WTC11 (cell line): ENCODE data around the gene SH3D19. TPM values are rescaled to one million over a fixed set of nuclear protein-coding genes. Genes with fewer than 3 reads are reported as not detected.

Experiments used
- ATAC-seq: fragments of 200-7000 bp; cut with Tn5 transposase; 2 replicates; pipeline ENCODE4 v1.10.0; 2021; ENCODE audit warnings: mild to moderate bottlenecking, moderate library complexity
- CTCF ChIA-PET: fragments of 300-600 bp; sonication (Branson Sonifier 250); formaldehyde crosslinking; loops from one replicate; lab custom pipeline; 2021; ENCODE audit warnings: antibody characterized with exemption; lab: Charles Lee
- POLR2A ChIA-PET: fragments of 350-600 bp; sonication (Branson Sonifier 250); formaldehyde crosslinking; loops from one replicate; lab custom pipeline; 2021; ENCODE audit warnings: antibody characterized with exemption; lab: Charles Lee
- DNase-seq: peaks from one replicate; pipeline ENCODE4 v3.0.0; 2021; ENCODE audit warnings: low spot score
- H3K27ac Mint-ChIP-seq: 2 replicates; pipeline ENCODE4 v1.8.0; 2021; ENCODE audit warnings: mixed read lengths
- H3K27me3 Mint-ChIP-seq: 2 replicates; pipeline ENCODE4 v1.8.0; 2021; ENCODE audit warnings: low read depth, mild to moderate bottlenecking, moderate library complexity, mixed read lengths
- H3K36me3 Mint-ChIP-seq: 2 replicates; pipeline ENCODE4 v1.8.0; 2021; ENCODE audit warnings: mixed read lengths
- H3K4me1 Mint-ChIP-seq: 2 replicates; pipeline ENCODE4 v1.8.0; 2022; ENCODE audit warnings: mixed read lengths
- H3K4me3 Mint-ChIP-seq: 2 replicates; pipeline ENCODE4 v1.8.0; 2021; ENCODE audit warnings: mild to moderate bottlenecking, moderate library complexity, mixed read lengths
- H3K9me3 Mint-ChIP-seq: 2 replicates; pipeline ENCODE4 v1.8.0; 2021; ENCODE audit warnings: mixed read lengths
- ARID4B ChIP-seq: sonication (generic); formaldehyde crosslinking; IDR thresholded peaks from 2 replicates; pipeline ENCODE4 v1.8.0; 2023; ENCODE audit warnings: missing genetic modification reagents, mild to moderate bottlenecking, borderline replicate concordance
- ATF3 ChIP-seq: sonication (generic); formaldehyde crosslinking; conservative IDR thresholded peaks from 2 replicates; pipeline ENCODE4 v1.8.1; 2022; ENCODE audit warnings: mild to moderate bottlenecking, missing genetic modification reagents
- CBFB ChIP-seq: sonication (generic); formaldehyde crosslinking; IDR thresholded peaks from 2 replicates; pipeline ENCODE4 v1.8.1; 2022; ENCODE audit warnings: mild to moderate bottlenecking, low read depth, missing genetic modification reagents
- CDX4 ChIP-seq: fragments of 250-450 bp; sonication (Bioruptor Pico); IDR thresholded peaks from 2 replicates; pipeline ENCODE4 v1.9.0; 2021; ENCODE audit warnings: moderate library complexity, mild to moderate bottlenecking, inconsistent platforms, borderline replicate concordance
- CREM ChIP-seq: sonication (generic); formaldehyde crosslinking; IDR thresholded peaks from 2 replicates; pipeline ENCODE4 v1.8.1; 2022; ENCODE audit warnings: mild to moderate bottlenecking, missing genetic modification reagents, moderate library complexity
- E2F5 ChIP-seq: sonication (generic); formaldehyde crosslinking; IDR thresholded peaks from 2 replicates; pipeline ENCODE4 v1.8.1; 2022; ENCODE audit warnings: mild to moderate bottlenecking, moderate library complexity, missing genetic modification reagents
- ETV6 ChIP-seq: sonication (generic); formaldehyde crosslinking; IDR thresholded peaks from 2 replicates; pipeline ENCODE4 v1.8.1; 2022; ENCODE audit warnings: mild to moderate bottlenecking, missing genetic modification reagents
- FOXK1 ChIP-seq: sonication (generic); formaldehyde crosslinking; IDR thresholded peaks from 2 replicates; pipeline ENCODE4 v1.8.0; 2022; ENCODE audit warnings: mild to moderate bottlenecking, moderate library complexity, missing genetic modification reagents
- FOXP1 ChIP-seq: sonication (generic); formaldehyde crosslinking; IDR thresholded peaks from 2 replicates; pipeline ENCODE4 v1.8.0; 2022; ENCODE audit warnings: missing genetic modification reagents, mild to moderate bottlenecking, moderate library complexity, borderline replicate concordance
- FOXP4 ChIP-seq: sonication (generic); formaldehyde crosslinking; IDR thresholded peaks from 2 replicates; pipeline ENCODE4 v1.8.0; 2022; ENCODE audit warnings: mild to moderate bottlenecking, missing genetic modification reagents
- GABPB1 ChIP-seq: sonication (generic); formaldehyde crosslinking; IDR thresholded peaks from 2 replicates; pipeline ENCODE4 v1.8.1; 2023; ENCODE audit warnings: mild to moderate bottlenecking, missing genetic modification reagents
- HMGA2 ChIP-seq: fragments of 250-450 bp; sonication (Bioruptor Pico); IDR thresholded peaks from 2 replicates; pipeline ENCODE4 v1.4.0; 2021; ENCODE audit warnings: mild to moderate bottlenecking, moderate library complexity
- IRF1 ChIP-seq: sonication (generic); formaldehyde crosslinking; IDR thresholded peaks from 2 replicates; pipeline ENCODE4 v1.8.0; 2023; ENCODE audit warnings: missing genetic modification reagents
- MXD4 ChIP-seq: fragments of 250-450 bp; sonication (Bioruptor Pico); IDR thresholded peaks from 2 replicates; pipeline ENCODE4 v1.8.0; 2021; ENCODE audit warnings: mild to moderate bottlenecking, moderate library complexity, borderline replicate concordance
- NFATC4 ChIP-seq: fragments of 250-450 bp; sonication (Bioruptor Pico); IDR thresholded peaks from 2 replicates; pipeline ENCODE4 v1.9.0; 2021; ENCODE audit warnings: mild to moderate bottlenecking
- NR1H2 ChIP-seq: sonication (generic); formaldehyde crosslinking; IDR thresholded peaks from 2 replicates; pipeline ENCODE4 v1.9.0; 2021; ENCODE audit warnings: mild to moderate bottlenecking, moderate library complexity, missing genetic modification reagents
- NR3C1 ChIP-seq: sonication (generic); formaldehyde crosslinking; conservative IDR thresholded peaks from 2 replicates; pipeline ENCODE4 v1.8.1; 2023; ENCODE audit warnings: low read depth, mild to moderate bottlenecking, missing genetic modification reagents
- OVOL2 ChIP-seq: fragments of 250-450 bp; sonication (Bioruptor Pico); IDR thresholded peaks from 2 replicates; pipeline ENCODE4 v1.9.0; 2021; ENCODE audit warnings: mild to moderate bottlenecking, borderline replicate concordance
- TEAD1 ChIP-seq: sonication (generic); formaldehyde crosslinking; IDR thresholded peaks from 2 replicates; pipeline ENCODE4 v1.8.0; 2022; ENCODE audit warnings: mild to moderate bottlenecking, missing genetic modification reagents
- TP53 ChIP-seq: sonication (generic); formaldehyde crosslinking; IDR thresholded peaks from 2 replicates; pipeline ENCODE4 v1.8.1; 2023; ENCODE audit warnings: mild to moderate bottlenecking, missing genetic modification reagents
- USF2 ChIP-seq: sonication (generic); formaldehyde crosslinking; IDR thresholded peaks from 2 replicates; pipeline ENCODE4 v1.8.1; 2023; ENCODE audit warnings: mild to moderate bottlenecking, missing genetic modification reagents, moderate library complexity
- ZNF219 ChIP-seq: sonication (generic); formaldehyde crosslinking; IDR thresholded peaks from 2 replicates; pipeline ENCODE4 v1.8.0; 2023; ENCODE audit warnings: missing genetic modification reagents, mild to moderate bottlenecking, borderline replicate concordance
- ZNF232 ChIP-seq: sonication (generic); formaldehyde crosslinking; IDR thresholded peaks from 2 replicates; pipeline ENCODE4 v1.8.0; 2022; ENCODE audit warnings: mild to moderate bottlenecking, missing genetic modification reagents
- ZNF671 ChIP-seq: fragments of 250-450 bp; sonication (Bioruptor Pico); IDR thresholded peaks from 2 replicates; pipeline ENCODE4 v1.8.0; 2021; ENCODE audit warnings: mild to moderate bottlenecking
- total RNA-seq: library from RNA; stranded (reverse); gene quantifications from 3 replicates; pipeline ENCODE4 v1.2.3, GENCODE V29; 2021

SH3D19 gene
- total RNA-seq, 1 experiment from 2014 or later, result 41.6 TPM

- TF ChIP-seq FOXP1 (CRISPR knock-in tag) (no peak), CBFB (CRISPR knock-in tag) (no peak), NFATC4 (CRISPR knock-in tag) (no peak), IRF1 (CRISPR knock-in tag) (no peak), NR1H2 (no peak), ZNF232 (CRISPR knock-in tag) (no peak), ETV6 (no peak), E2F5 (CRISPR knock-in tag) (no peak), ZNF219 (CRISPR knock-in tag) (no peak), GABPB1 (CRISPR knock-in tag) (no peak), ATF3 (no peak)
- Mint-ChIP-seq H3K4me1 (peaks cover 47% of the 10 kb centered on the region), H3K4me3 (no peak overlapping the region), H3K9me3 (peaks cover 7% of the 10 kb centered on the region), H3K36me3 (peaks cover 33% of the 10 kb centered on the region), H3K27me3 (no peaks in the 10 kb centered on the region), H3K27ac (peak overlapping the region; percentile 46)
- ChIA-PET CTCF (interaction anchor here (0.8 to 1.0 kb wide), 2 partner anchors 52 to 193 kb away, joined by 3 read pairs; no protein-coding TSS in a partner anchor), POLR2A (no interaction called here)
- ATAC-seq (peak; percentile 51), DNase-seq (no peak)
These were observed 156.2 kb downstream of the SH3D19 start for GRCh38 chr4:151169223-151169622.

GRCh38 chr4:151167561-151167960 lies 157.8 kb downstream of the SH3D19 start:
- POLR2A ChIA-PET, result no interaction called here
- Mint-ChIP-seq H3K27me3 (no peaks in the 10 kb centered on the region), H3K27ac (no peak overlapping the region), H3K9me3 (peaks cover 7% of the 10 kb centered on the region), H3K4me3 (no peak overlapping the region)
- DNase-seq (peak; percentile 34), ATAC-seq (no peak)
- no peak for TF ChIP-seq ZNF219 (CRISPR knock-in tag)
- TF ChIP-seq OVOL2 (CRISPR knock-in tag), result no peak
- no peak for TF ChIP-seq ZNF671
- TF ChIP-seq CREM (CRISPR knock-in tag), result no peak
- no peak for TF ChIP-seq HMGA2
- TF ChIP-seq MXD4 (CRISPR knock-in tag), result no peak
- no peak for TF ChIP-seq FOXP1 (CRISPR knock-in tag)
- TF ChIP-seq, all 79 proteins: peak for 0
- peaks cover 45% of the 10 kb centered on the region for H3K4me1 Mint-ChIP-seq
- H3K36me3 Mint-ChIP-seq, result peaks cover 35% of the 10 kb centered on the region
- CTCF ChIA-PET, result no interaction called here

GRCh38 chr4:151166636-151167035 lies 158.8 kb downstream of the SH3D19 start:
- H3K4me3 Mint-ChIP-seq, result no peak overlapping the region
- ChIA-PET CTCF (interaction anchor here (0.6 kb wide), 1 partner anchor 281 kb away, joined by 3 read pairs; no protein-coding TSS in a partner anchor), POLR2A (no interaction called here)
- peaks cover 38% of the 10 kb centered on the region for H3K36me3 Mint-ChIP-seq
- DNase-seq, result no peak
- H3K9me3 Mint-ChIP-seq, result peaks cover 7% of the 10 kb centered on the region
- H3K27ac Mint-ChIP-seq, result peak overlapping the region; percentile 52; the same call in 1 of the 2 replicates
- H3K27me3 Mint-ChIP-seq, result no peaks in the 10 kb centered on the region
- ATAC-seq, result no peak; the same call in 1 of the 2 replicates
- H3K4me1 Mint-ChIP-seq, result peaks cover 38% of the 10 kb centered on the region
- TF ChIP-seq NR3C1 (CRISPR knock-in tag) (no peak), FOXK1 (CRISPR knock-in tag) (no peak), CDX4 (CRISPR knock-in tag) (no peak), TP53 (CRISPR knock-in tag) (no peak), ARID4B (CRISPR knock-in tag) (no peak), FOXP4 (CRISPR knock-in tag) (no peak), USF2 (CRISPR knock-in tag) (no peak), ETV6 (no peak), TEAD1 (no peak)
